Transverse colon (tissue), 4 donors: ENCODE data around the gene DPP4.

ENCODE experiments used
- CTCF ChIP-seq, 5 experiments: fragments of 200-600 bp in 3 of 5; fragments of 450-650 bp in 2 of 5; sonication (generic) in 3 of 5; IDR thresholded peaks; 1 replicate in 2 of 5; 2 replicates in 3 of 5; pipeline ENCODE4 v1.5.1; 2016 to 2017; ENCODE audit warnings: antibody characterized with exemption in 5 of 5, inconsistent platforms in 3 of 5, mild to moderate bottlenecking in 2 of 5, moderate library complexity in 1 of 5
- EP300 ChIP-seq: sonication (generic); formaldehyde crosslinking; IDR thresholded peaks from one replicate; pipeline ENCODE4 v1.6.1; 2017; ENCODE audit warnings: antibody characterized with exemption, low read depth
- POLR2AphosphoS5 ChIP-seq, 3 donors: sonication (generic); formaldehyde crosslinking; IDR thresholded peaks; one replicate each; pipeline ENCODE4 v1.6.1; 2016; ENCODE audit warnings: antibody characterized with exemption in 3 of 3

GRCh38 chr2:162025121-162025911, 48.7 kb downstream of the DPP4 start:
- no peak for TF ChIP-seq POLR2AphosphoS5 (IDR thresholded peaks at IDR 0.05)
- TF ChIP-seq CTCF (IDR thresholded peaks at IDR 0.05): no peak
- TF ChIP-seq EP300: no peak
